GM12878 (cell line): ENCODE measurements around the gene SPTBN1. TPM values are rescaled to one million over a fixed set of nuclear protein-coding genes. Genes with fewer than 3 reads are reported as not detected.

Source experiments
- ATAC-seq: fragments of 200-7000 bp; cut with Tn5 transposase; 3 replicates; pipeline ENCODE4 v1.9.1; 2020; ENCODE audit warnings: mild to moderate bottlenecking, moderate library complexity
- BruUV-seq: library from RNA; stranded (reverse); fragments of 400-500 nt; replicated peaks from 2 replicates; lab custom pipeline; 2021; lab: Mats Ljungman, UMichigan
- CTCF ChIA-PET: fragments of 300-600 bp; sonication (Branson Sonifier 250); formaldehyde crosslinking; extraction: SDS; loops from one replicate; lab custom pipeline; 2021; ENCODE audit warnings: inconsistent platforms; lab: Yijun Ruan, JAX
- POLR2A ChIA-PET: fragments of 350-600 bp; formaldehyde crosslinking; extraction: SDS; loops from one replicate; lab custom pipeline; 2021; ENCODE audit warnings: inconsistent platforms; lab: Charles Lee
- RAD21 ChIA-PET: fragments of 300-600 bp; sonication (Branson Sonifier 250); formaldehyde crosslinking; loops from one replicate; lab custom pipeline; 2023; ENCODE audit warnings: antibody characterized with exemption; ENCODE audit not compliant: unreplicated experiment; lab: Charles Lee
- SMC1A ChIA-PET: fragments of 300-600 bp; sonication (Branson Sonifier 250); formaldehyde crosslinking; loops from one replicate; lab custom pipeline; 2023; ENCODE audit not compliant: unreplicated experiment, uncharacterized antibody; lab: Charles Lee
- DNase-seq: peaks from one replicate; pipeline ENCODE4 v3.0.0-alpha.2; 2011; ENCODE audit warnings: low read depth, low spot score
- FAIRE-seq: peaks from 3 replicates; lab custom pipeline; 2011; peaks lifted over from hg19 to GRCh38; lab: Jason Lieb, UNC
- H2AFZ ChIP-seq: 2 replicates; pipeline ENCODE4 v1.6.0; 2011; ENCODE audit warnings: low read depth, low read length, control low read depth; ENCODE audit not compliant: control insufficient read depth
- H3K27ac ChIP-seq: 2 replicates; pipeline ENCODE4 v1.5.1; 2011; ENCODE audit warnings: control low read depth; ENCODE audit not compliant: control insufficient read depth, insufficient read depth
- H3K27me3 ChIP-seq, 2 experiments: replicated peaks in 1 of 2; 2 replicates each; pipeline versions ENCODE4 v1.6.0 to v1.6.1; 2011; ENCODE audit warnings: low read length in 1 of 2; ENCODE audit not compliant: control insufficient read depth in 2 of 2, insufficient read depth in 2 of 2
- H3K36me3 ChIP-seq, 2 experiments: 2 replicates each; pipeline ENCODE4 v1.5.1; 2011; ENCODE audit warnings: low read length in 1 of 2; ENCODE audit not compliant: control insufficient read depth in 2 of 2, insufficient read depth in 2 of 2
- H3K4me1 ChIP-seq: 2 replicates; pipeline ENCODE4 v1.6.1; 2011; ENCODE audit warnings: mild to moderate bottlenecking, low read length, moderate library complexity, mixed read lengths; ENCODE audit not compliant: control insufficient read depth, insufficient read depth
- H3K4me2 ChIP-seq: 2 replicates; pipeline ENCODE4 v1.6.0; 2011; ENCODE audit warnings: control low read depth; ENCODE audit not compliant: control insufficient read depth, insufficient read depth
- H3K4me3 ChIP-seq: fragments of 200-600 bp; sonication (generic); 2 replicates; pipeline ENCODE4 v1.5.1; 2016
- H3K79me2 ChIP-seq: 2 replicates; pipeline ENCODE4 v1.6.0; 2011; ENCODE audit warnings: low read length; ENCODE audit not compliant: control insufficient read depth, insufficient read depth
- H3K9ac ChIP-seq: 2 replicates; pipeline ENCODE4 v1.8.0; 2011; ENCODE audit warnings: low read length, control low read depth, mixed read lengths; ENCODE audit not compliant: control insufficient read depth, insufficient read depth
- H3K9me3 ChIP-seq: replicated peaks from 3 replicates; pipeline ENCODE4 v1.5.1; 2011; ENCODE audit warnings: mild to moderate bottlenecking, low read length; ENCODE audit not compliant: control insufficient read depth, insufficient read depth
- H4K20me1 ChIP-seq: 2 replicates; pipeline ENCODE4 v1.6.0; 2011; ENCODE audit not compliant: control insufficient read depth, insufficient read depth
- CREM ChIP-seq: IDR thresholded peaks from 2 replicates; pipeline ENCODE4 v1.6.1; 2014; ENCODE audit warnings: antibody characterized with exemption, low read depth
- CUX1 ChIP-seq: IDR thresholded peaks from 2 replicates; pipeline ENCODE4 v1.6.1; 2012; ENCODE audit warnings: improper control_type of control experiment, low read depth, low read length; ENCODE audit not compliant: insufficient replicate concordance
- EGR1 ChIP-seq, 2 experiments: IDR thresholded peaks; 1 replicate in 1 of 2; 2 replicates in 1 of 2; pipeline ENCODE4 v1.6.1; 2011 to 2012; ENCODE audit warnings: low read depth in 2 of 2, low read length in 2 of 2, borderline replicate concordance in 1 of 2, mild to moderate bottlenecking in 1 of 2, moderate library complexity in 1 of 2
- FOXM1 ChIP-seq: IDR thresholded peaks from 2 replicates; pipeline ENCODE4 v1.6.1; 2012; ENCODE audit warnings: low read depth, mild to moderate bottlenecking, inconsistent platforms, low read length, moderate library complexity
- MEF2B ChIP-seq: fragments of 450-650 bp; IDR thresholded peaks from 2 replicates; pipeline ENCODE4 v1.6.1; 2018; ENCODE audit warnings: mild to moderate bottlenecking, moderate library complexity; ENCODE audit not compliant: partially characterized antibody, poor library complexity, severe bottlenecking
- NFIC ChIP-seq: IDR thresholded peaks from 2 replicates; pipeline ENCODE4 v1.6.1; 2012; ENCODE audit warnings: low read depth, mild to moderate bottlenecking, inconsistent platforms, low read length, moderate library complexity
- NR2C2 ChIP-seq: IDR thresholded peaks from 2 replicates; pipeline ENCODE4 v1.6.1; 2011; ENCODE audit warnings: borderline replicate concordance, low read depth; ENCODE audit not compliant: control insufficient read depth, insufficient read length
- PML ChIP-seq: IDR thresholded peaks from 2 replicates; pipeline ENCODE4 v1.6.1; 2012; ENCODE audit warnings: low read length, inconsistent platforms
- RELA ChIP-seq: fragments of 450-650 bp; IDR thresholded peaks from 2 replicates; pipeline ENCODE4 v1.8.0; 2014; ENCODE audit warnings: borderline replicate concordance; ENCODE audit not compliant: partially characterized antibody
- RELB ChIP-seq: fragments of 450-650 bp; IDR thresholded peaks from 2 replicates; pipeline ENCODE4 v1.6.1; 2017; ENCODE audit warnings: low read depth, mild to moderate bottlenecking, moderate library complexity
- USF1 ChIP-seq: IDR thresholded peaks from 2 replicates; pipeline ENCODE4 v1.6.1; 2011; ENCODE audit warnings: borderline replicate concordance, low read depth, mild to moderate bottlenecking, moderate library complexity, mixed read lengths, low read length; ENCODE audit not compliant: insufficient read depth; ENCODE audit errors: extremely low read length
- WRNIP1 ChIP-seq: IDR thresholded peaks from 2 replicates; pipeline ENCODE4 v1.6.1; 2011; ENCODE audit warnings: low read depth, low read length, improper control_type of control experiment, borderline replicate concordance
- ZNF622 ChIP-seq: fragments of 450-650 bp; IDR thresholded peaks from 2 replicates; pipeline ENCODE4 v1.6.1; 2017; ENCODE audit warnings: mild to moderate bottlenecking, inconsistent platforms
- WGBS: methylation state at CpG from one replicate; pipeline ENCODE4 v1.1.6; 2016; ENCODE audit warnings: low lambda C conversion rate; ENCODE audit not compliant: insufficient replicate concordance, insufficient coverage; ENCODE audit errors: missing lambda C conversion rate; 5-methylcytosine and 5-hydroxymethylcytosine counted together
- in situ Hi-C: fragments of 300-500 bp; cut with MboI; formaldehyde crosslinking; loops from 9 replicates; pipeline ENCODE4 v1.14.3; 2018; ENCODE audit warnings: mixed read lengths
- intact Hi-C: fragments of 100-400 bp; cut with micrococcal nuclease; formaldehyde crosslinking; loops from one replicate; pipeline ENCODE4 v1.14.2; 2022; ENCODE audit not compliant: unreplicated experiment
- polyA plus RNA-seq, 11 experiments: library from polyadenylated mRNA; depleted of rRNA in 4 of 11; unstranded in 6 of 11; stranded (reverse) in 5 of 11; fragments of >200 nt; fragmentation: Nextera tagmentation in 4 of 11; fragmentation: Illumina TruSeq in 1 of 11; extraction: Ambion mirVana in 4 of 11; extraction: Trizol in 1 of 11; gene quantifications; 1 replicate in 1 of 11; 2 replicates in 10 of 11; pipeline versions ENCODE4 v1.2.1 to v1.2.3, GENCODE V29; 2011 to 2016; ENCODE audit warnings: inconsistent platforms in 2 of 11, missing spikeins in 2 of 11, low read depth in 1 of 11
- total RNA-seq, 4 experiments: library from RNA; depleted of rRNA in 3 of 4; stranded (reverse); fragments of >200 nt in 3 of 4; fragmentation: Illumina TruSeq in 1 of 4; extraction: Trizol in 1 of 4; gene quantifications; 2 replicates each; pipeline versions ENCODE4 v1.2.1 to v1.2.3, GENCODE V29; 2013 to 2021

SPTBN1 gene
- total and polyA plus RNA-seq, 10 of the 15 experiments (the other 5 are each of a cell fraction or from before 2014, with no cell fraction given) = 20.6 to 154 (median 76.7) TPM

GRCh38 chr2:54430649-54431048 lies 25.5 kb upstream of the SPTBN1 start (continued):
- TF ChIP-seq RELB (no peak), NR2C2 (no peak), MEF2B (no peak)

- no peaks in the 10 kb centered on the region for H4K20me1 ChIP-seq
- no peaks in the 10 kb centered on the region for H3K79me2 ChIP-seq
- H3K9ac ChIP-seq = no peak overlapping the region
- intact Hi-C loops = no loop called here
- ATAC-seq (no peak), FAIRE-seq (no peak), DNase-seq (no peak)
- no peak overlapping the region for H3K4me2 ChIP-seq
- no peaks in the 10 kb centered on the region for H3K36me3 ChIP-seq
- no peaks in the 10 kb centered on the region; a peak in 1 of 4 replicates for H3K27me3 ChIP-seq
- H3K27ac ChIP-seq = no peak overlapping the region
- no peak overlapping the region for H3K4me3 ChIP-seq
- ChIA-PET CTCF (no interaction called here), SMC1A (no interaction called here), POLR2A (no interaction called here), RAD21 (no interaction called here)
- H3K4me1 ChIP-seq = no peaks in the 10 kb centered on the region
- in situ Hi-C loops = no loop called here
- BruUV-seq = no TSS peak
- no peak overlapping the region for H2AFZ ChIP-seq
- no peaks in the 10 kb centered on the region for H3K9me3 ChIP-seq
- WGBS = 9% methylated on average over 4 of the region's 4 CpGs
- TF ChIP-seq CREM (no peak), RELA (no peak), EGR1 (IDR thresholded peaks at IDR 0.05; ENCODE audit: borderline replicate concordance in 1 of 2, low read depth in 2 of 2, low read length in 2 of 2) (no peak), NFIC (no peak), ZNF622 (no peak), USF1 (no peak), WRNIP1 (no peak), CUX1 (no peak), FOXM1 (no peak), PML (no peak)
Observed at GRCh38 chr2:54432251-54433015, 23.7 kb upstream of the SPTBN1 start.
